NK-92 (cell line): ENCODE data around the gene KCNK15.

Experiments
- DNase-seq: peaks from one replicate; lab custom pipeline; 2025; ENCODE audit not compliant: unreplicated experiment; lab: John Stamatoyannopoulos, UW

KCNK15 gene

GRCh38 chr20:44787299-44787698 lies 41.6 kb downstream of the KCNK15 start:
- DNase-seq, result no peak

GRCh38 chr20:44788706-44789456 lies 43.2 kb downstream of the KCNK15 start:
- DNase-seq, result no peak

- no peak for DNase-seq
Measured at GRCh38 chr20:44790638-44791393, 45.2 kb downstream of the KCNK15 start.

GRCh38 chr20:44792796-44793195 lies 47.1 kb downstream of the KCNK15 start:
- no peak for DNase-seq

GRCh38 chr20:44795836-44796235 lies 50.2 kb downstream of the KCNK15 start:
- no peak for DNase-seq

- DNase-seq, result no peak
Measured at GRCh38 chr20:44796311-44796710, 50.6 kb downstream of the KCNK15 start.

GRCh38 chr20:44796758-44797457 lies 51.2 kb downstream of the KCNK15 start:
- DNase-seq, result no peak

- DNase-seq, result no peak
Measured at GRCh38 chr20:44799691-44800090, 54.0 kb downstream of the KCNK15 start.

- DNase-seq, result no peak
Measured at GRCh38 chr20:44800391-44801046, 54.9 kb downstream of the KCNK15 start.
